GM21390 (cell line): ENCODE data around the gene MRGPRF.

Source experiments
- ATAC-seq: cut with Tn5 transposase; IDR thresholded peaks from one replicate; pipeline ENCODE4 v1.9.1; 2021; ENCODE audit not compliant: unreplicated experiment

Gene MRGPRF

GRCh38 chr11:69027704-69028372, 14.8 kb upstream of the MRGPRF start:
- ATAC-seq: no peak

GRCh38 chr11:69024509-69024908, 11.5 kb upstream of the MRGPRF start:
- no peak for ATAC-seq

- ATAC-seq: no peak
Observed at GRCh38 chr11:69022260-69022659, 9.2 kb upstream of the MRGPRF start.

- ATAC-seq: no peak
Observed at GRCh38 chr11:69018924-69019323, 5.9 kb upstream of the MRGPRF start.

- ATAC-seq: no peak
Observed at GRCh38 chr11:69017951-69018350, 4.9 kb upstream of the MRGPRF start.

- no peak for ATAC-seq
Observed at GRCh38 chr11:69014898-69015549, 2.0 kb upstream of the MRGPRF start.

GRCh38 chr11:69014084-69014851, 1.2 kb upstream of the MRGPRF start:
- no peak for ATAC-seq

GRCh38 chr11:69012092-69013008, 696 bp downstream of the MRGPRF start:
- no peak for ATAC-seq

GRCh38 chr11:69011624-69012091, 1.4 kb downstream of the MRGPRF start:
- ATAC-seq: no peak

- no peak for ATAC-seq
Observed at GRCh38 chr11:69010964-69011623, 2.0 kb downstream of the MRGPRF start.

- ATAC-seq: no peak
Observed at GRCh38 chr11:69010361-69010891, 2.6 kb downstream of the MRGPRF start.

GRCh38 chr11:69009441-69010211, 3.4 kb downstream of the MRGPRF start:
- no peak for ATAC-seq

GRCh38 chr11:69008737-69009440, 4.2 kb downstream of the MRGPRF start:
- no peak for ATAC-seq

GRCh38 chr11:69007975-69008381, 5.1 kb downstream of the MRGPRF start:
- ATAC-seq: no peak

GRCh38 chr11:69006816-69007215, 6.2 kb downstream of the MRGPRF start:
- no peak for ATAC-seq

- ATAC-seq: no peak
Observed at GRCh38 chr11:69005631-69006368, 7.2 kb downstream of the MRGPRF start.

- no peak for ATAC-seq
Observed at GRCh38 chr11:69005183-69005630, 7.8 kb downstream of the MRGPRF start.
